A673 (cell line): ENCODE results near the gene SLU7. TPM values are rescaled to one million over a fixed set of nuclear protein-coding genes. Genes with fewer than 3 reads are reported as not detected.

ENCODE experiments used
- BruUV-seq: library from RNA; stranded (reverse); fragments of 400-500 nt; replicated peaks from 2 replicates; lab custom pipeline; 2021; lab: Mats Ljungman, UMichigan
- CTCF ChIA-PET: fragments of 300-600 bp; sonication (Branson Sonifier 250); formaldehyde crosslinking; loops from one replicate; lab custom pipeline; 2022; ENCODE audit warnings: antibody characterized with exemption; lab: Charles Lee
- POLR2A ChIA-PET: fragments of 300-600 bp; sonication (Branson Sonifier 250); formaldehyde crosslinking; loops from one replicate; lab custom pipeline; 2022; ENCODE audit warnings: antibody characterized with exemption; ENCODE audit not compliant: low non-redundant PET; lab: Charles Lee
- DNase-seq: peaks from one replicate; pipeline ENCODE4 v3.0.0-alpha.2; 2015; ENCODE audit warnings: low spot score
- H3K27ac ChIP-seq: fragments of 200-600 bp; sonication (generic); 2 replicates; pipeline ENCODE4 v1.5.1; 2016; ENCODE audit warnings: mixed run types, low read depth, mild to moderate bottlenecking, mixed read lengths, antibody characterized with exemption, low read length; ENCODE audit not compliant: poor library complexity, severe bottlenecking
- H3K27me3 ChIP-seq: fragments of 200-600 bp; sonication (generic); replicated peaks from 2 replicates; pipeline ENCODE4 v1.6.1; 2017; ENCODE audit warnings: mixed run types, low read depth, mild to moderate bottlenecking, mixed read lengths, antibody characterized with exemption, low read length; ENCODE audit not compliant: insufficient read depth, poor library complexity
- H3K36me3 ChIP-seq: fragments of 200-600 bp; sonication (generic); 2 replicates; pipeline ENCODE4 v1.6.1; 2016; ENCODE audit warnings: mixed run types, mild to moderate bottlenecking, mixed read lengths, antibody characterized with exemption, low read length; ENCODE audit not compliant: insufficient read depth, poor library complexity, severe bottlenecking
- H3K4me1 ChIP-seq: fragments of 200-600 bp; sonication (generic); 2 replicates; pipeline ENCODE4 v1.6.1; 2017; ENCODE audit warnings: mixed run types, mild to moderate bottlenecking, mixed read lengths, antibody characterized with exemption, low read length; ENCODE audit not compliant: insufficient read depth, poor library complexity, severe bottlenecking
- H3K4me3 ChIP-seq: fragments of 200-600 bp; sonication (generic); 2 replicates; pipeline ENCODE4 v1.5.1; 2016; ENCODE audit warnings: low read depth, mixed run types, mild to moderate bottlenecking, mixed read lengths, low read length; ENCODE audit not compliant: poor library complexity, severe bottlenecking
- H3K9me3 ChIP-seq: fragments of 200-600 bp; sonication (generic); 2 replicates; pipeline ENCODE4 v1.6.1; 2016; ENCODE audit warnings: mixed run types, low read depth, mild to moderate bottlenecking, mixed read lengths, antibody characterized with exemption, low read length; ENCODE audit not compliant: poor library complexity, severe bottlenecking
- CTCF ChIP-seq: fragments of 300-800, 200-600 bp; sonication (generic); conservative IDR thresholded peaks from 2 replicates; pipeline ENCODE4 v1.5.1; 2017; ENCODE audit warnings: low read depth, mild to moderate bottlenecking, antibody characterized with exemption, low read length, moderate library complexity, mixed read lengths
- EZH2 ChIP-seq: fragments of 200-600 bp; sonication (generic); IDR thresholded peaks from 2 replicates; pipeline ENCODE4 v1.6.1; 2017; ENCODE audit warnings: borderline replicate concordance, low read depth, mild to moderate bottlenecking, mixed read lengths, antibody characterized with exemption, low read length; ENCODE audit not compliant: poor library complexity, severe bottlenecking
- intact Hi-C: fragments of 100-400 bp; cut with micrococcal nuclease; formaldehyde crosslinking; loops from one replicate; pipeline ENCODE4 v1.10.0; 2022; ENCODE audit not compliant: unreplicated experiment
- total RNA-seq: library from RNA; stranded (reverse); gene quantifications from 2 replicates; pipeline ENCODE4 v1.2.3, GENCODE V29; 2021

The SLU7 gene
- total RNA-seq, 1 experiment from 2014 or later, result 37.4 TPM

- intact Hi-C loops, result no loop called here
- CTCF ChIA-PET, result no interaction called here
Observed at GRCh38 chr5:160452795-160453194, 33.9 kb upstream of the SLU7 start.

GRCh38 chr5:160452036-160452435 lies 33.2 kb upstream of the SLU7 start:
- intact Hi-C loops, result no loop called here
- BruUV-seq, result no TSS peak
- ChIA-PET CTCF (no interaction called here), POLR2A (no interaction called here)
- H3K4me3 ChIP-seq, result no peak overlapping the region
- no peak for DNase-seq
- H3K4me1 ChIP-seq, result no peaks in the 10 kb centered on the region
- H3K9me3 ChIP-seq, result no peaks in the 10 kb centered on the region
- H3K27me3 ChIP-seq, result peaks cover 17% of the 10 kb centered on the region
- no peaks in the 10 kb centered on the region for H3K36me3 ChIP-seq
- TF ChIP-seq CTCF (no peak), EZH2 (no peak)
- no peak overlapping the region for H3K27ac ChIP-seq

More at GRCh38 chr5:160452795-160453194, 33.9 kb upstream of the SLU7 start:
- Histone ChIP-seq H3K27ac (no peak overlapping the region), H3K9me3 (no peaks in the 10 kb centered on the region), H3K36me3 (no peaks in the 10 kb centered on the region), H3K4me3 (no peak overlapping the region), H3K4me1 (no peaks in the 10 kb centered on the region), H3K27me3 (peaks cover 17% of the 10 kb centered on the region)
- POLR2A ChIA-PET, result no interaction called here
- TF ChIP-seq CTCF (no peak), EZH2 (no peak)
- DNase-seq, result no peak
- BruUV-seq, result no TSS peak

- TF ChIP-seq CTCF (no peak), EZH2 (no peak)
- ChIA-PET POLR2A (no interaction called here), CTCF (no interaction called here)
- no TSS peak for BruUV-seq
- no peaks in the 10 kb centered on the region for H3K9me3 ChIP-seq
- H3K4me1 ChIP-seq, result no peaks in the 10 kb centered on the region
- intact Hi-C loops, result no loop called here
- H3K4me3 ChIP-seq, result no peak overlapping the region
- H3K27ac ChIP-seq, result no peak overlapping the region
- no peaks in the 10 kb centered on the region for H3K36me3 ChIP-seq
- no peak for DNase-seq
- peaks cover 17% of the 10 kb centered on the region for H3K27me3 ChIP-seq
Observed at GRCh38 chr5:160451281-160451680, 32.4 kb upstream of the SLU7 start.
